ENCODE measurements around the gene RNU6-9. TPM values are rescaled to one million over a fixed set of nuclear protein-coding genes. Genes with fewer than 3 reads are reported as not detected.

The RNU6-9 gene
- total RNA-seq, 1 donor from 2014 or later = not detected

GRCh38 chr19:918481-919198 is 25.4 kb downstream of the RNU6-9 start:
- DNase-seq (ENCODE audit: low read depth) = no peak

GRCh38 chr19:919199-920050 is 26.1 kb downstream of the RNU6-9 start:
- DNase-seq (ENCODE audit: low read depth) = no peak

- no peak for DNase-seq (ENCODE audit: low read depth)
Observed at GRCh38 chr19:920051-920864, 27.0 kb downstream of the RNU6-9 start.

DNA sequence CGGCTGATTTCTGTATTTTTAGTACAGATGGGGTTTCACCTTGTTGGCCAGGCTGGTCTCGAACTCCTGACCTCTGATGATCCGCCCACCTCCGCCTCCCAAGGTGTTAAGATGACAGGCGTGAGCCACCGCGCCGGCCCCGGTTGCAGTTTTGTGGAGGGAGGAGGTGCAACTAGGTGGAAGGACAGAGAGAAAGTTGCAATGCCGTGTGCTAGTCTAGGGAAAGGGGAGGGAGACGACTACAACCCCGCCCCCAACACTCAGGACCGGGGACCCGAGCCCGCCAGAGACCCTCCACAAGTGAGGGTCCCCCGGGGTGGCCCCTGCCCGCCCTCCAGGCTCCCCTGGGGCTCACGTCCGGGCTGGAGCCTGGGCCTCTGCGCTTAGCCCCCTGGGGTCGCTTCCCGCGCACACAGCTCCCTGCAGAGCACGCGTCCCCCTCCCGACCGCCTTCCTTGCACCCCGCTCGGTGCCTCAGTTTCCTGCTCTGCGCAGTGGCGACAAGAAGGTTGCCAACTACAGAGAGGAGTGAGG is 31.3 kb downstream of the RNU6-9 start:
- DNase-seq (ENCODE audit: low read depth) = no peak

DNA sequence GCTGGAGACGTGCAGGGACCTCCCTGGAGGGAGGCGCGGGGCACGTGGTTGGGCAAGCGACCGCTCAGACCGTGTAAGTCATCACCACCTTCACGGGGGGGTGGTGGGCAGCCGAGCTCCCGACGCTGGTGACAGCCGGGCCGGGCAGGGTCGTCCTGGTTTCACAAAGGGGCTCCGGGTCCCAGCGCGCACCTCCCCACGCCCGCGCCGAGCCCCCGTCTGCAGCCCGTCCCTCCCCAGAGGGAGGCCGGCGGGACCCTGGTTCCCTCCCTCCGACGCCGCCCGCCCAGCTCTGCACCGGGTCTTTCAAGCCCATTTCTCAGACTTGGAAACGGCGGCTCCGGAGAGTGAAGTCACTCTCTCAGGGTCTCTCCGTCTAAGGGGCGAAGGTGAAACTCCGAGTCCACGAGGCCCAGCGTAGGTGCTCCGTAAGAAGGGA is 31.8 kb downstream of the RNU6-9 start:
- no peak for DNase-seq (ENCODE audit: low read depth)

DNA sequence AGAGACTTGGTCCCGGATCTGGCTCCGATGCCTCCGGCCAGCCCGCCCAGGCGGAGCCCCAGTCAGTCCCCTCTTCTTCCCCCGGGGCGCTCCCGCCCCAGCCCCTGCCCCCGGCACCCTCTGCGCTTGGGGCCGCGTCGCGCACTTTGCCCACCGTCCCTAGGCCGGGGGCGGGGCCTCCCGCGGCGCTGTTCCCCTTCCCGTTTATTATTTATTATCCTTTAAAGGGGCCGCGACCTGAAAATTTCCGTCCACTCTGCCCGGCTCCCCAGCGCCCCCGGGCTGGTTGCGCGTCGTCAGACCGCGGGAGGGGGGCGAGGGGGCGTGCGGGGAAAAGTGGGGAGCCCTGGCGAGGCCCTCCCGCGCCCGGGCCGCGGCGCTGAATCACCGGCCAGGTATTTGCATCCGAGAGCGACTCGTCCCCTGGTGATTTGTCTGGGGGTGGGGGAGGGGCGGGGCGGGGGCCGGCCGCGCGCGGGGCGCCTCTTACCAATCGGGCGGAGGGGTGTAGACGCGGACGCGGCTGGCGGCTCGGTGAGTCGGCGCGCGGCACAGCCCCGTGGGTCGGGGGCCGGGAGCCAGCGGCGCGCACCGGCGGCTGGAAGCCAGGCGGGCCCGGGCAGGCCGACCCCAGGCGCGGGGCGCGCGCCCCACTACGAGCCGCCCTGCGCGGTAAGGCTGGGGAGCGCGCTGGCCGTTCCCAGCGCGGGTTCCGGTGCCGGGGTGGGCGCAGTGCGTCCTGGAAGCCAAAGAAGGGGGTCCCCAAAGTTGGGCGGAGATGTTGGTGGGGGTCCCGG is 32.4 kb downstream of the RNU6-9 start, which contains the start of gene ARID3A:
Gene ARID3A (plus strand): TSS at position 510 of the 797 bp plus-strand sequence. CDS start 3,494 bp downstream, outside the sequence.
- no peak for DNase-seq (ENCODE audit: low read depth)

DNA sequence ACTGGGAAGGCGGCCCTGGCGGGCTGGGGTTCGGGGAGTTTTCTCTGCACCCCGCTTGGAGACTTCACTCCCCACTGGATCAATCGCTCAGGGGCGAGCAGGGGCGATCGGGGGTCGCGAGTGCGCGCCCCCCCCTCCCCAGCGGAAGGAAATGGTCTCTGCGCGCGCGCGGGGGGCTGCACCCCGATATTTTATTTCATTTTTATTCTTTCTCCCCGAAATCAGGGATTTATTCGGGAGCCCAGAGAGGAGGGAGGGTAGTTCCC is 33.0 kb downstream of the RNU6-9 start:
- DNase-seq (ENCODE audit: low read depth) = no peak

DNA sequence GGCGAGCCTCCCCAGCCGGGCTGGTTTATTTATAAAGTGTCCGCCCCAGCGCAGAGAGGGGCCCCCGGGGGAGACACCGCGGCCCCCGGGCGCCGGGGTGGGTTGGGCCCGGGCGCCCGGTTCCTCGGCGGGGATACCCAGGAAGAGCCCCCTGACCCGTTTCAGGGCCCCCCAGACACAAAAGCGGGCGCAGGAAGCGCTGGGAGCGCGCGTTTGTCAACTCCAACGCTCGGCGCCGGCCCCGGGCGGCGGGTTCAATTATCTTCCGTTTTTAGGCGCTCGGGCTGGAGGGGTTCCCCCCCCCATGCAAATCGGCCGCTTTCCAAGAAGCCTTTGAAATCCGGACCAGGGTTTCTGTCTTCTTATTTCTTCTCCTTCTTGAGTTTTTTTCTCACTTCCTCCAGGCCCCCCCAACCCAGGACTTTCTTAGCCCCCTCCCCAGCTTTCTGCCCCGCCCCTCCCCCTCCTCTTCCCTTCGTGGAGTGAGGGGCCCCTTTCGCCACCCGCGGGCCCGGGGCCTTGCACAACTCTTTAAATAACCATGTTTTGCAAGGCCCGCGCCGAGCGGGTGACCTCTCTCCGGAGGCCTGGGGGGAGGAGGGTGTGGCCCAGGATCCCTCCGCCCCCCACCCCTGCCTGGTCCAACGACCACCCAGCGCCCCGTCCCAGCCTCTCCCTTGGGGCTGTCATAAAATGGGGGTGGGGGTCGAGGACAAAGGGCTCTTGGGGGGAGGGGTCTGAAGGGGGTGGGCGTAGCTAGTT is 33.5 kb downstream of the RNU6-9 start:
- DNase-seq (ENCODE audit: low read depth) = no peak

DNA sequence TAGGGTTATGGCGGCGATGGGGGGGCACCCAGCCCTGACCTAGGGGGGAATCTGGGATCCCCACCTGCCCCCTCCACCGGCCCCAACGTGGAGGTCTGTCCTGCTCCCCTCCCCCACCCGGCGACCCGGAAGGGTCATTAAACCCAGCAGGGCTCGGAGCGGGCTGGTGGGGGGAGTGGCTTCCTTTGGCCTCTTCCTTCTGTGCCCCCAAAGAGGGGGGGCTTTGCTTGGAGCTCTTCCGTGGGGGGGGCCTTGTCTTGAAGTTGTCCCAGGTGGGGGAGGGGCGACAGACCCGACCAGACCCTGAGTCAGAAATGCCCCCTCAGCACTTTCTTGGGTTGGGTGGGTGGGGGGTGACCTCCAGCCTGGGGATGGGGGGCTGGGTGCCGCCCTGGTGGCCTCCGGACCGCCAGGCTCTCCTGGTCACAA is 34.1 kb downstream of the RNU6-9 start:
- no peak for DNase-seq (ENCODE audit: low read depth)

DNA sequence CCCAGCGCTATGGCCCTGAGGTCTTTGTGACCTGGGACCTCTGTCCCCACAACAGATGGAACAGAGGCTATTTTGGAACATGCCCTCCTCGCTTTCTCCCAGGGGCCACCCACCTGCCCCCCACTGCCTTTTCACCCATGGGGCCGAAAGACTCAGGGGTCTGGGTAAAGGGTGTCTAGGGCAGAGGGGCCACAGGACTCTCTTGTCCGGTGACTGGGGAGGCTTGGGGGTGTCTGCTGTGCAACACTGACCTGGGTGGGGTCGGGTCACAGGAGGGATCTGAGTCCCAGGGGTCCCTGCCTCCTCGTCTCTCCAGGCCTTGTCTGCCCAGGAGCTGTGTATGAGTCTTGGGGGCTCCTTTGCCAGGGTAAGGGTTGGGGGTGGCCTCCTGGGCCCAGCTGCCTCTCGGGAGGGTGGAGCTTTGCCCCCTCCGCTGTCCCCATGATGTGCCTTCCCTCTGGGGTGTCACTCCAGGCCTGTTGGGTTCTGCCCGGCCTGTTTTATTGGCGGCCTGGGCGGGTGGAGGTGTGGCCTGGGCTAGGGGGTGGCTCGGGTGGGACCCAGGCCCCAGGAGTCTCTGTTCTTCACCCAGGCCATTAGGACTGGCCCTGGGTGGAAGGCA is 34.6 kb downstream of the RNU6-9 start:
- no peak for DNase-seq (ENCODE audit: low read depth)

- no peak for DNase-seq (ENCODE audit: low read depth)
Observed at GRCh38 chr19:928471-929202, 35.4 kb downstream of the RNU6-9 start.

DNA sequence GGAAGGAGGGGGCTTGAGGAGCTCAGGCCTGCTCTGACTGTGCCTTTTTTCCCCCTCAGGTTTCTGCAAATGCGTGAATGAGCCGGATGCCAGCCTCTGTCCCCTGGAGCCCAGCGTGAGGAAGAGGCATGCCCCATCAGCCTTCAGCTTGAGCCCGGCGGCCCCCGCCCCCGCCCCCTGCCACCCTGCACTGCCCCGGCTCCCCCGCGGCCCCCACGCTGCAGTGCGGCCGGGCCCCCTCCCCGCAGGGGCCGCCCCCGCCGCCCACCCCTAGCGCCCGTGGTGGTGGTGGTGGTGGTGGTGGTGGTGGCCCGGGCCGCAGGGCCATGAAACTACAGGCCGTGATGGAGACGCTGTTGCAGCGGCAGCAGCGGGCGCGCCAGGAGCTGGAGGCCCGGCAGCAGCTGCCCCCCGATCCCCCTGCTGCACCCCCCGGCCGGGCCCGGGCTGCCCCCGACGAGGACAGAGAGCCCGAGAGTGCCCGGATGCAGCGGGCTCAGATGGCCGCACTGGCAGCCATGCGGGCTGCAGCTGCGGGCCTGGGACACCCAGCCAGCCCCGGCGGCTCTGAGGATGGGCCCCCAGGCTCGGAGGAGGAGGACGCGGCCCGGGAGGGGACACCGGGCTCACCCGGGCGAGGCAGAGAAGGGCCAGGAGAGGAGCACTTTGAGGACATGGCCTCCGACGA is 36.1 kb downstream of the RNU6-9 start:
- no peak for DNase-seq (ENCODE audit: low read depth)

GRCh38 chr19:929891-930258 is 36.6 kb downstream of the RNU6-9 start:
- DNase-seq (ENCODE audit: low read depth) = no peak

GRCh38 chr19:931860-932647 is 38.8 kb downstream of the RNU6-9 start:
- DNase-seq (ENCODE audit: low read depth) = no peak

GRCh38 chr19:932648-933552 is 39.6 kb downstream of the RNU6-9 start:
- no peak for DNase-seq (ENCODE audit: low read depth)

DNA sequence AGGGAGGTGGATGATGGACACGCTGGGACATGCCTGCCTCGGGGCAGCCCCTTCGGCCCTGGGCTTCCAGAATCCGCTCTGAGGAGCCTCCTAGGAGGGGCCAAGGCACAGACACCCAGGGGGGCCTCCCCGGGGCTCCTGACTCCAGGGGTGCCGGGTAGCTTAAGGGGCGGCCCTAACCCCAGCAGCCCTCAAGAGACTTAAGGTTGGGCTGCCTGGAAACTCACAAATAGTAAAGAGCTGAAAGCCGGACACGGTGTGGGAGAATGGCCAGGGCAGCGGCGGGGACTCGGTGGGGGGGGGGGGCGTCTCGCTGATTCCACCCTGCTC is 40.2 kb downstream of the RNU6-9 start:
- DNase-seq (ENCODE audit: low read depth) = no peak

Data from renal cortical epithelial cell (primary cell).